Gastrocnemius medialis (tissue), 4 donors: ENCODE results near the gene SLC5A2.

Experiments
- POLR2A ChIP-seq, 2 donors: fragments of 450-650 bp; IDR thresholded peaks; one replicate each; pipeline ENCODE4 v1.6.1; 2017; ENCODE audit warnings: antibody characterized with exemption in 2 of 2, mild to moderate bottlenecking in 2 of 2, moderate library complexity in 2 of 2
- TF ChIP-seq, protein P1 (sequence below), 5 experiments: fragments of 450-650 bp in 3 of 5; fragments of 200-600 bp in 2 of 5; sonication (generic) in 2 of 5; IDR thresholded peaks in 4 of 5; conservative IDR thresholded peaks in 1 of 5; 1 replicate in 4 of 5; 2 replicates in 1 of 5; pipeline ENCODE4 v1.5.1; 2016 to 2019; ENCODE audit warnings: antibody characterized with exemption in 5 of 5, mild to moderate bottlenecking in 3 of 5, moderate library complexity in 3 of 5

GRCh38 chr16:31491778-31492418, 9.0 kb downstream of the SLC5A2 start:
- TF ChIP-seq POLR2A (IDR thresholded peaks at IDR 0.05): no peak
- TF ChIP-seq, protein P1, sequence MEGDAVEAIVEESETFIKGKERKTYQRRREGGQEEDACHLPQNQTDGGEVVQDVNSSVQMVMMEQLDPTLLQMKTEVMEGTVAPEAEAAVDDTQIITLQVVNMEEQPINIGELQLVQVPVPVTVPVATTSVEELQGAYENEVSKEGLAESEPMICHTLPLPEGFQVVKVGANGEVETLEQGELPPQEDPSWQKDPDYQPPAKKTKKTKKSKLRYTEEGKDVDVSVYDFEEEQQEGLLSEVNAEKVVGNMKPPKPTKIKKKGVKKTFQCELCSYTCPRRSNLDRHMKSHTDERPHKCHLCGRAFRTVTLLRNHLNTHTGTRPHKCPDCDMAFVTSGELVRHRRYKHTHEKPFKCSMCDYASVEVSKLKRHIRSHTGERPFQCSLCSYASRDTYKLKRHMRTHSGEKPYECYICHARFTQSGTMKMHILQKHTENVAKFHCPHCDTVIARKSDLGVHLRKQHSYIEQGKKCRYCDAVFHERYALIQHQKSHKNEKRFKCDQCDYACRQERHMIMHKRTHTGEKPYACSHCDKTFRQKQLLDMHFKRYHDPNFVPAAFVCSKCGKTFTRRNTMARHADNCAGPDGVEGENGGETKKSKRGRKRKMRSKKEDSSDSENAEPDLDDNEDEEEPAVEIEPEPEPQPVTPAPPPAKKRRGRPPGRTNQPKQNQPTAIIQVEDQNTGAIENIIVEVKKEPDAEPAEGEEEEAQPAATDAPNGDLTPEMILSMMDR (IDR thresholded peaks at IDR 0.05 in 4 of 5, conservative IDR thresholded peaks at IDR 0.05 in 1 of 5): no peak
